Stimulated activated memory B cell treated with anti-CD40 and anti-IgM and Interleukin-4, amounts not matched to agents 10 μg/mL and 1 μg/mL and 100 μg/mL, for 72 hours (primary cell): Measurements from ENCODE around the gene RGL4.
"Not testable (repeated sequence)": the region's sequence is repeated elsewhere in the genome, so short reads cannot be mapped to it uniquely, and the experiment has no call there.

Experiments used
- ATAC-seq: fragments of 150-1000 bp; cut with Tn5 transposase; 2 replicates; pipeline ENCODE4 v1.10.0; 2021
- H3K27ac Mint-ChIP-seq: one replicate; pipeline ENCODE4 v1.8.0; 2022; ENCODE audit warnings: mild to moderate bottlenecking, mixed read lengths
- H3K27me3 Mint-ChIP-seq: one replicate; pipeline ENCODE4 v1.8.0; 2022; ENCODE audit warnings: mixed read lengths
- H3K36me3 Mint-ChIP-seq: one replicate; pipeline ENCODE4 v1.8.0; 2022; ENCODE audit warnings: mixed read lengths
- H3K4me1 Mint-ChIP-seq: one replicate; pipeline ENCODE4 v1.8.0; 2022; ENCODE audit warnings: mixed read lengths
- H3K4me3 Mint-ChIP-seq: one replicate; pipeline ENCODE4 v1.8.0; 2022; ENCODE audit warnings: mild to moderate bottlenecking, moderate library complexity, mixed read lengths
- H3K9me3 Mint-ChIP-seq: one replicate; pipeline ENCODE4 v1.8.0; 2022; ENCODE audit warnings: mixed read lengths

The RGL4 gene

DNA sequence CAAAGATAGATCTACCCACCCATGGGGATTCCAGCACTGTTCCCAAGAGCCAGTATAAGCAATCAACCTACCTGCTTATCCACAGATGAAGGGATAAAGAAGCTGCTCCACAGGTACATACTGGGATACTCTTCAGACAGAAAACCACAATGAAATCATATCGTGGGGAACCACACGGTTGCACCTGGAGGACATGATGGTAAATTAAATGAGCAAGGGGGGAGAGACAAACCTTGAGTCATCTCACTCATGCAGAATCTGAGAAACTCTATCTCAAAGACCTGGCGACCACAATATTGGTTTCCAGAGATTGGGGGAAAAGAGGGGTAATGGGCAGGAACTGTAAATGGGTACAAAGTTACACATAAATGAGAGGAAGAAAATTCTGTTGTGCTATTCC is 14.5 kb downstream of the RGL4 start:
- peak overlapping the region; percentile 23 for H3K27ac Mint-ChIP-seq
- ATAC-seq = no peak
- H3K9me3 Mint-ChIP-seq = no peaks in the 10 kb centered on the region
- peaks cover 33% of the 10 kb centered on the region for H3K4me1 Mint-ChIP-seq
- H3K4me3 Mint-ChIP-seq = no peak overlapping the region
- H3K27me3 Mint-ChIP-seq = no peaks in the 10 kb centered on the region
- peaks cover 95% of the 10 kb centered on the region for H3K36me3 Mint-ChIP-seq

DNA sequence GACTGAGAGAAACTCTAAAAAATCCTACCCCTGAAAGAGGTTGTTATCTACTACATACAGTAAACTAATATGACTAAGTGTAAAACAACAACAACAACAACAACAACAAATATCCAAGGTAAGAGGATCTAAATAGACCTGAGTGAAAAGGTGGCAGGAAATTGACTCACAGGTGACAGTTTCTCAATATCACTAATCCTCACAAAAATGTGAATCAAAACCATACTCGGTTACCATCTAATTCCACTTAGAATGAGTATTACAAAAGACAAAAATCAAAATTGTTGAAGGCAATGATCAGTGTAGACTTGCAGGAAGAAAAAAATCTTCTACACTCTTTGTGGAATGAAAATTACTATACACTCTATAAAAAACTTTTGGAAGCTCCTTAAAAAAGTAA is 17.5 kb downstream of the RGL4 start:
- H3K4me1 Mint-ChIP-seq = peaks cover 15% of the 10 kb centered on the region

DNA sequence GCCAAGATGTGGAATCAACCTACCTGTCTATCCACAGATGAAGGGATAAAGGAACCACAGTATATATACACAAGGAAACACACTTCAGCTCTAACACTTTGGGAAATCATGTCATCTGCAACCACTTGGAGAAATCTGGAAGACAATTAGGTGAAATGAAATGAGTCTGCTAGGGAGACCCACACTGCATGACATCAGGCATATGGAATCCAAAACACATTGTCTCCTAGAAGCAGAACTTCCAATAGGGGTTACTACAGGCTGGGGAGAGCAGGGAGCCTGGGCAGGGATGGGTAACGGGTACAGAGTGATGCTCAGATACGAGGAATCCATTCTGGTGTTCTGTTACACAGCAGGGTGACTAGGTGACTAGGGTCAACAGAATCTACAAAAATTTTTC is 18.3 kb downstream of the RGL4 start:
- no peak for ATAC-seq
- no peak overlapping the region for H3K27ac Mint-ChIP-seq

More for the DNA sequence above, 17.5 kb downstream of the RGL4 start:
- H3K9me3 Mint-ChIP-seq = no peaks in the 10 kb centered on the region
- ATAC-seq = no peak
- H3K27me3 Mint-ChIP-seq = no peaks in the 10 kb centered on the region
- no peak overlapping the region for H3K4me3 Mint-ChIP-seq
- peaks cover 86% of the 10 kb centered on the region for H3K36me3 Mint-ChIP-seq
- H3K27ac Mint-ChIP-seq = no peak overlapping the region

DNA sequence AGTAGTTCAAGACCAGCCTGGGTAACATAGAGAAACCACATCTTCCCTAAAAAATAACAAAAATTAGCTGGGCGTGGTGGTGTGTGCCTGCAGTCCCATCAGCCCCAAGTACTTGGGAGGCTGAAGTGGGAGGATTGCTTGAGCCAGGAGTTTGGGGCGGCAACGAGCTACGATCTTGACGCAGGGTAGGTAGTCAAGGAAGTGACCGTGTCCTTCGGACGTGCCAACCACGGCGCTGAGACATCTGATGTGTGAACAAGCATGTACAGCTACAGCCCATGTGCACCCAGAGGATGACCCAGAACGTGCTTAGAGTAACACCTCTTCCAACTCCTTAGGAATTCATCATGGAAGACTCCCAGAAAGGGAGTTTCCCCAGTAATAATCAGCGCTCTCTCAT is 21.4 kb downstream of the RGL4 start:
- Mint-ChIP-seq H3K36me3 (peaks cover 59% of the 10 kb centered on the region), H3K27ac (no peak overlapping the region), H3K9me3 (no peaks in the 10 kb centered on the region), H3K4me1 (peaks cover 31% of the 10 kb centered on the region), H3K4me3 (no peak overlapping the region), H3K27me3 (no peaks in the 10 kb centered on the region)
- no peak for ATAC-seq

More for the DNA sequence above, 18.3 kb downstream of the RGL4 start:
- Mint-ChIP-seq H3K36me3 (peaks cover 84% of the 10 kb centered on the region), H3K4me1 (peaks cover 19% of the 10 kb centered on the region), H3K27me3 (no peaks in the 10 kb centered on the region), H3K9me3 (no peaks in the 10 kb centered on the region), H3K4me3 (no peak overlapping the region)

DNA sequence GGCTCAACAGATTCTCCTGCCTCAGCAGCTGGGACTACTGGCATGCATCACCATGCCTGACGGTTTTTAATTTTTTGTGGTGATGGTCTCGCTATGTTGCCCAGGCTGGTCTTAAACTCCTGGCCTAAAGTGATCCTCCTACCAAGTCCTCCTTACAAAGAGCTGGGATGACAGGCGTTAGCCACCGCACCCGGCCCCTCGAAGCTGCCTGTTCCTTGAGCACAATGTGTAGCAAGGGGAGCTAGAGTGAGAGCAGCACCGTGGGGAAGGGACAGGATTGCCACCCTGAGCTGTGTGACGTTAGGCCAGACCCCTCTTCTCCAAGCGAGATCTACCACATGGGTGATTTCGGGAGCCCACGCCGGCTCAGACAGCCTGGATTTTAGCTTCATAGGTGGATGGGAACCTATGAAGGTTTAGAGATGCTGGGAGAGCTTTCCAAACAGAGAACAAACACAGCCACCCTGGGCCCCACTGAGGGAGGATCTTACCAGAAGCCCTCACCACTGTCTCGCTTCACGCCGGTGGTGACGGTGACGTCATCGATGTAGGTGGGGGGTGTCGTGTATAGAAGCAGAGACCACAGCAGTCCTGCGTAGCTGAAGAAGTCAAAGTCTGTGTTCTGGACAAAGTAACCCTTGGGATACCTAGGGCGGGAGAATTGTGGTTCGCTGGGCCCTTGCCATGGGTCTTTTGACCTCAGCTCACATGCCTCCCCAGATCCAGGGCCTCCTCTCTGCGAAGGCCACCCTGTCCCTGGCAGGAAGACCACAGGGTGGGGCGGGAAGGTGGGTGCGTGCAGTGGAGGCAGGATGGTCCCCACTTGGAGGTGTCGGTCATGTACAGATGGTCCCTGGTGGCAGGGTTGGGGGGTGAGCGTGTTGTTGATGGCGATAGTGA is 23.1 kb downstream of the RGL4 start:
- Mint-ChIP-seq H3K36me3 (peaks cover 44% of the 10 kb centered on the region), H3K4me1 (peaks cover 30% of the 10 kb centered on the region), H3K27ac (no peak overlapping the region), H3K27me3 (no peaks in the 10 kb centered on the region), H3K9me3 (no peaks in the 10 kb centered on the region), H3K4me3 (no peak overlapping the region)
- no peak for ATAC-seq

DNA sequence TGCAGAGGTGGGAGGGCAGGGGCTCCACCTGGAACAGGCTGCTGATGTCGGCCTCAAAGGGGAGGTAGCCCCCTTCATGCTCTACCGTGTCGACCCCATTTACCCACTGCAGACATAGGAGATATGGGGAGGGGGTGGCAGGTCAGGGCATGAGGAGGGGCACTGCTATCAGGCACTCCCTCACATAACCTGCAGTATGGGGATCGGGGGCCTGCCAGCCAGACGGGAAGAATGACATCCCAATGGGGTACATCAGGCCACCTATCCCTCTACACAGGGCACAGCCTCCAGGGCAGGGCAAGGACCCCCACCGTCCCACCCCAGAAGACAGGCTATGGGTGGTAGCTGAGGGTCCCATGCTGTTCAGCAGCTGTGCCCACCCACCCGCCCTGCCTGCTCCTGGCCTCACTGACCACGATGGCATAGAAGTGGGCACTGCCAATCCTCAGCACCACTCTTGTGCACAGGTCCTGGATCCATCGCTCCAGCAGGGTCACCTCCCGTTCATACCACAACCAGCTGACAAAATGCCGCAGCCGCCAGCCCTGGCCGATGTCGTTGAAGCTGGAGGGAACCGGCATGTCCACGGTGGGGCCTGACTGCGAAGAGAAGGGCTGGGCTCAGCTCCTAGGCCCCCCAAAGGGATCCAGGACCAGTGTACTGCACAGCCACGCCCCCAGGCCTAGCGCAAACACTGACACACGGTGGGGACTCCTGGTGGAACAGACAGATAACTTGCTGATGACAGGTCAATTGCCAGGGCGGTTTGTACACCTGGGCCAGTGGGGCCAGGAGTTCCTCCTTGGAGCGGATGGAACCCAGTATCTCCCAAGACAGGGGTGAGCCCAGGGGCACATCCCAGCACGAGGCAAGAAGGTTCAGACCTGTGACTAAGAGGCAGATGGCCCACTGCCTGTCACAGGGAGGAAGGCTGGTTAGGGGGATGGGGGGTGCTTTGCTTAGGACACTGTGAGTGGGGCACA is 24.1 kb downstream of the RGL4 start:
- H3K27me3 Mint-ChIP-seq = no peaks in the 10 kb centered on the region
- H3K9me3 Mint-ChIP-seq = no peaks in the 10 kb centered on the region
- peak overlapping the region; percentile 51 for H3K4me3 Mint-ChIP-seq

DNA sequence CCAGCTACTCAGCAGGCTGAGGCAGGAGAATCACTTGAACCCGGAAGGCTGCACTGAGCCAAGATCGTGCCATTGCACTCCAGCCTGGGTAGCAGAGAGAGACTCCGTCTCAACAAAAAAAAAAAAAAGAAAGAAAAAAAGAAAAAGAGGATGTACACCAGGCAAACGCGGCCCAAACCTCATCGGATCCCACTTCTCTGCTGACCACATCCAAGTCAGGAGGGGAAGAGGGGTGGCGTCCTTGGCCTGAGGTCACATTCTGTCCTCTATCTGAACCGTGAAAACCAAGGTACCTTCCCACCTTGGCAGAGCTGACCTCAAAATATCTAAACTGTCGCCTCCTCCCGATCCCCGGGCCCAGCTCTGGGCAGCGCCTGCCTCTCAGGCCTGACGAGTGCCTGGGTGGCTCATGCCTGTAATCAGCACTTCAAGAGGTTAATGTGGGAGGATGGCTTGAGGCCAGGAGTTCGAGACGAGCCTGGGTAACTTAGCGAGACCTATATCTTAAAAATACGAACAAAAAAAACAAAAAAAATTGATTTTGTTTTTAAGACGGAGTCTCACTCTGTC is 25.1 kb downstream of the RGL4 start:
- peaks cover 30% of the 10 kb centered on the region for H3K4me1 Mint-ChIP-seq
- H3K4me3 Mint-ChIP-seq = peak overlapping the region; percentile 50
- no peak for ATAC-seq
- peaks cover 24% of the 10 kb centered on the region for H3K36me3 Mint-ChIP-seq
- no peaks in the 10 kb centered on the region for H3K9me3 Mint-ChIP-seq
- peak overlapping the region; percentile 89 for H3K27ac Mint-ChIP-seq
- H3K27me3 Mint-ChIP-seq = no peaks in the 10 kb centered on the region

More for the DNA sequence above, 24.1 kb downstream of the RGL4 start:
- Mint-ChIP-seq H3K4me1 (peaks cover 30% of the 10 kb centered on the region), H3K27ac (peak overlapping the region; percentile 89), H3K36me3 (peaks cover 34% of the 10 kb centered on the region)
- no peak for ATAC-seq

DNA sequence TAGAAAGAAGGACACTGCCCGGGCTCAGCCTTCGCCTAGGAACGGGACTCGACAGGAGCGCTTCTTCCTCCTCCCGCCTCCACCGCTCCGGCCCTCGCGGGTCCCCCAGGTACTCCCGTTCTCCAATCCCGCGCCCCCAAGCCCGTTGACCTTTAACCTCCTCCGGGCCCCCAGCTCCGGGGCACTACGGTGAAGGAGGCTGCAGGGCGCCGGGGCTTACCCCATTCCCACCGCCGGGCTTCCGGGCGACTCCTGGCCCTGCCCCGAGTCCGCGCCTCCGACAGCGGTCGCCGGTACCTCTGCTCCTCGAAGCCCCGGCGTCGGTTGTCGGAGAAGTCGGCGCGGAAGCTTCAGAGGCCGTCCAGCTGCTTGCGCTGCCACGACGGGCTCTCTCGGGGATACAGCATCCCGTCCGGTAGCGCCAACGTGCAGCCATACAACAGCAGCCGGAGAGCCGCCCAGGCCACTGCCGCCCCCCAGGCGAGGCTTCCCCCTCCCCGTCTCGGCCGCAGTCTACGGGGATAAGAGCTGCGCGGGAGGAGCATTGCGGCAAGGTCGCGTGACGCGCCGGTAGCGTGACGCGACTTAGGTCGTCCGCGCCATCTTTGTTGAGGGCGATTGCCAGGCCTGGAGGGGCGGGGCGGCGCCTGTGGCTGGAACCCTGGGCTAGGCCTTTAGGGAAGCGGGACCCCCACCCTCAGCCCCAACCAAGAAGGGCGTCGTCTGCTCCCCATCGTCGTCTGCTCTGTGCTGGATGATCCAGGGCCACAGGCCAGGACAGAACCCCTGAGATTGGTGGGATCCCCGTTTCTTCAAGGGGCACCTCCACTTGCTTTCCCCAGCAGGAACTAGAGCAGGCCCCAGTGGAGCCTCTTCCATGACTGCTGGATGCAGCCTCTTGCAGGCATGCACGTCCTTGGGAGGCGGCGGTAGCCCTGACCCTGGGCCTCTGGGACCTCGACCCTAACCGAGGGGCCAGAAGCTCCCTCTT is 26.3 kb downstream of the RGL4 start:
- peak; percentile 95 for ATAC-seq
- H3K9me3 Mint-ChIP-seq = no peaks in the 10 kb centered on the region
- H3K4me3 Mint-ChIP-seq = peak overlapping the region; percentile 84
- peaks cover 30% of the 10 kb centered on the region for H3K4me1 Mint-ChIP-seq
- peaks cover 19% of the 10 kb centered on the region for H3K36me3 Mint-ChIP-seq
- peak overlapping the region; percentile 89 for H3K27ac Mint-ChIP-seq
- H3K27me3 Mint-ChIP-seq = no peaks in the 10 kb centered on the region

DNA sequence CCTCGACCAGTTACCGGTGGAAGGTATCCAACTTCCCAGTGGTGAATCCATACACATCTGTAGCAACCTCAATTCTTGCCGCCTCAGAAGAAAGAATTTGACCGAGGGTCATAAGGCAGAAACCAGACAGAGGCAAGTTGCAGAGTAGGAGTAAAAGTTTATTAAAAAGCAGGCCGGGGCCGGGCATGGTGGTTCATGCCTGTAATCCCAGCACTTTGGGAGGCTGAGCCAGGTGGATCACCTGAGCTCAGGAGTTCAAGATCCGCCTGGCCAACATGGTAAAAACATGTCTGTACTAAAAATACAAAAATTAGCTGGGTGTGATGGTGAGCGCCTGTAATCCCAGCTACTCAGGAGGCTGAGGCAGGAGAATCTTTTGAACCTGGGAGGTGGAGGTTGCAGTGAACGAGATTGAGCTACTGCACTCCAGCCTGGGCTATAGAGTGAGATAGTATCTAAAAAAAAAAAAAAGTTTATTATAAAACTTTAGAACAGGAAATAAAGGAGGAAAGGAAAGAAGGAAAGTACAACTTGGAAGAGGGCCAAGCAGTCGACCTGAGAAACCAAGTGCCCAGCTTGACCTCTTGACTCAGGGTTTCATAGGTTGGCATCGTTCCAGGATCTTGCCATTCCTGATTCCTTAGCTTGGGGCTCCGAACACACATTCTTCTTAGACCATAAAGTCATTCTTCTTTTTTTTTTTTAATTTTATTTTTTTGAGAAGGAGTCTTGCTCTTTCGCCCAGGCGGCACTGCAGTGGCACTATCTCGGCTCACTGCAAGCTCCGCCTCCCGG is 27.8 kb downstream of the RGL4 start:
- Mint-ChIP-seq H3K4me3 (no peak overlapping the region), H3K4me1 (peaks cover 36% of the 10 kb centered on the region), H3K27ac (no peak overlapping the region), H3K9me3 (no peaks in the 10 kb centered on the region), H3K36me3 (peaks cover 11% of the 10 kb centered on the region), H3K27me3 (no peaks in the 10 kb centered on the region)
- no peak for ATAC-seq

DNA sequence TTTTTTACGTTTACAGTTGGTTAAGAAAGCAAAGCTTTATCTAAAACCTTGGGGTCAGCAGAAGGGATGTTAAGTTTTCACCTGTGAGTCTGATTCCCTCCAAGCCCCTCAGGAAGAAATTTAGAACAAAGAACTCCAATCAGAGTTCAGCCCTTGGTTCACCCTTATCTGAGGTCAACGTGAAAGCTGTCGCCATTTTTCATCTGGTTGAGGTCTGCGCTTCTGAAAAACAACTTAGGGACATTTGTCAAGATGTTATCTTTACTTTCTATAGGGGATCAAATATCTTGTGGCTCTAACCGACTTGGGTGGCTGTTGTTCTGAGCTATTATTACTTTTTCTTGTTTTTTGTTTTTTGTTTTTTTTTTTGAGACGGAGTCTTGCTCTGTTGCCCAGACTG is 30.0 kb downstream of the RGL4 start:
- Mint-ChIP-seq H3K27me3 (peaks cover 10% of the 10 kb centered on the region), H3K27ac (no peak overlapping the region), H3K9me3 (no peaks in the 10 kb centered on the region), H3K4me1 (peaks cover 18% of the 10 kb centered on the region), H3K36me3 (no peaks in the 10 kb centered on the region), H3K4me3 (no peak overlapping the region)
- ATAC-seq = no peak

DNA sequence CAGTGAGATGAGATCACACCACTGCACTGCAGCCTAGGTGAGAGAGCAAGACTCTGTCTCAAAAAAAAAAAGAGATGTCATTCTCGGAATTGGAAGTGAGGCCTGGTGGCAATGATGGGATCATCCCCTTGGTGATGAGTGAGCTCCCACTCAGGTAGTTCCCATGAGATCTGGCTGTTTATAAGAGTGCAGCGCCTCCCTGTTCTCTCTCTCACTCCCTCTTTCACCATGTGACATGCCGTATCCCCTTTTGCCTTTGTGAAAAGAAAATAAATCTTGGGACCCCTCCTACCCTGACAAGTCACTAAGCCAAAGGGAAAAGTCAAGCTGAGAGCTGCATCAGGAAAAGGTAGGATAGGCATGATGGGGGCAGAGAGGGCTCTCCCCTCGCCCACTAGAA is 31.3 kb downstream of the RGL4 start:
- ATAC-seq = no peak
- peaks cover 19% of the 10 kb centered on the region for H3K4me1 Mint-ChIP-seq

DNA sequence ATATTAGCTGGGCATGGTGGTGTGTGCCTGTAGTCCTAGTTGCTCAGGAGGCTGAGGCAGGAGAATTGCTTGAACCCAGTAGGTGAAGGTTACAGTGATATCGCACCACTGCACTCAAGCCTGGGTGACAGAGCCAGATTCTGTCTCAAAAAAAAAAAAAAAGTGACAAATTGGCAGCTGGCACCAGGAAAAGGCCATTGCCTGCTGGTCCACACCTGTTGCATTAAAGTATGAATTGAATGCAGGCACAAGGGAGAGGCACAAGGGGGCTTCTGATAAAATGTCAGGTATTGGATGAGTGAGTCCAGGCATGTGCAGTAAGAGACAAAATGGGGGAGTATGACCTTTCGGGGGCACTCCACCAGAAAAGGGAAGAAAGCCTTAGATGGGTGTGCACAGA is 31.9 kb downstream of the RGL4 start:
- Mint-ChIP-seq H3K4me1 (peaks cover 14% of the 10 kb centered on the region), H3K27me3 (peaks cover 19% of the 10 kb centered on the region), H3K36me3 (no peaks in the 10 kb centered on the region), H3K9me3 (no peaks in the 10 kb centered on the region), H3K27ac (no peak overlapping the region), H3K4me3 (no peak overlapping the region)
- peak; percentile 39 for ATAC-seq

More for the DNA sequence above, 31.3 kb downstream of the RGL4 start:
- H3K36me3 Mint-ChIP-seq = no peaks in the 10 kb centered on the region
- peaks cover 19% of the 10 kb centered on the region for H3K27me3 Mint-ChIP-seq
- no peak overlapping the region for H3K4me3 Mint-ChIP-seq
- H3K27ac Mint-ChIP-seq = no peak overlapping the region
- H3K9me3 Mint-ChIP-seq = no peaks in the 10 kb centered on the region

DNA sequence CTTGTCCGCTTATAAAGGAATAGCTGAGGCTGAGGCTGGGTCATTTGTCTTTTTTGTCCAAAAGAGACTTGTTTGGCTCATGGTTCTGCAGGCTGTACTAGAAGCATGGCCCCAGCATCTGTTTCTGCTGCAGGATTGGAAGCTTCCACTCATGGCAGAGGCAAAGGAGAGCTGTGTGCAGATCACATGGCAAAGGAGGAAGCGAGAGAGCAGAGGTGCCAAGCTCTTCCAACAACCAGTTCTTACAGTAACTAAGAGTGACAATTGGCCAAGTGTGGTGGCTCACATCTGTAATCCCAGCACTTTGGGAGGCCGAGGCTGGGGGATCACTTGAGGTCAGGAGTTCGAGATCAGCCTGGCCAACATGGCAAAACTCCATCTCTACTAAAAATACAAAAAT is 37.3 kb downstream of the RGL4 start:
- H3K27ac Mint-ChIP-seq, H3K4me1 Mint-ChIP-seq, H3K36me3 Mint-ChIP-seq, H3K9me3 Mint-ChIP-seq, ATAC-seq, H3K4me3 Mint-ChIP-seq: not testable (repeated sequence)
- H3K27me3 Mint-ChIP-seq = peaks cover 19% of the 10 kb centered on the region
